ENCODE measurements around the gene BBS10. TPM values are rescaled to one million over a fixed set of nuclear protein-coding genes. Genes with fewer than 3 reads are reported as not detected.

The BBS10 gene
- total RNA-seq, 6 experiments from 2014 or later: 3.6 to 6.2 (median 5.3) TPM

DNA sequence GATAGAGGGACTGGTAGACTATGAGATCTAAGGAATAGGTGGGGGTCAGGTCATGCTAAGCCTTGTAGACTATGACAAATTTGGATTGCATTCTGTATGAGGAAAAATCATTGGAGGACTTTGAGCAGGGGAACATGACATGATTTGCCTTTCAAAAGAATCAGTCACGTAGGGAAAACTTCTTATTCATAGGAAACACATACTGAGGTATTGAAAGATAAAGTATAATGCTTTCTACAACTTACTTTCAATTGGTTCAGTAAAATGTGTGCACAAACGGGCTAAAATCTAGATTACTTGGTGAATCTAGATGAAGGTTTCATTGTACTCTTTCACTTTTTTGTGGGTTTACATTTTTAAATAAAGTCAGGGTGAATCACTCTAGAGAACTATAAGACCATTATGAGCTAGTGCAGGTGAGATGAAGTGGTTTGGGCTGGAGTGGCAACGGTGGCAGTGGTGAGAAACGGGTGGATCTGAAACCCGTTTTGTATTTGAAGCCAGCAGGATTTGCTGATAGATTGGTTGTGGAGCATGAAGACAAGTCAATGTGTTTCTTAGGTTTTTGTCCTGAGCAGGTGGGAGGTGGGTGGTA lies 6.7 kb downstream of the BBS10 start:
- Histone ChIP-seq H3K36me3 (no peaks in the 10 kb centered on the region), H3K4me1 (peaks cover 0 to 10% (median 5%) of the 10 kb centered on the region in 4 donors), H3K4me3 (no peak overlapping the region), H3K27me3 (no peaks in the 10 kb centered on the region), H3K9me3 (no peaks in the 10 kb centered on the region), H3K27ac (no peak overlapping the region)
- WGBS (ENCODE audit: insufficient coverage, low coverage, low lambda C conversion rate, missing lambda C conversion rate): 83% methylated on average over 5 of the region's 5 CpGs
- intact Hi-C loops (cut with DNase I): no loop called here
- no peak for DNase-seq
- ATAC-seq: no peak
- TF ChIP-seq, protein P1, sequence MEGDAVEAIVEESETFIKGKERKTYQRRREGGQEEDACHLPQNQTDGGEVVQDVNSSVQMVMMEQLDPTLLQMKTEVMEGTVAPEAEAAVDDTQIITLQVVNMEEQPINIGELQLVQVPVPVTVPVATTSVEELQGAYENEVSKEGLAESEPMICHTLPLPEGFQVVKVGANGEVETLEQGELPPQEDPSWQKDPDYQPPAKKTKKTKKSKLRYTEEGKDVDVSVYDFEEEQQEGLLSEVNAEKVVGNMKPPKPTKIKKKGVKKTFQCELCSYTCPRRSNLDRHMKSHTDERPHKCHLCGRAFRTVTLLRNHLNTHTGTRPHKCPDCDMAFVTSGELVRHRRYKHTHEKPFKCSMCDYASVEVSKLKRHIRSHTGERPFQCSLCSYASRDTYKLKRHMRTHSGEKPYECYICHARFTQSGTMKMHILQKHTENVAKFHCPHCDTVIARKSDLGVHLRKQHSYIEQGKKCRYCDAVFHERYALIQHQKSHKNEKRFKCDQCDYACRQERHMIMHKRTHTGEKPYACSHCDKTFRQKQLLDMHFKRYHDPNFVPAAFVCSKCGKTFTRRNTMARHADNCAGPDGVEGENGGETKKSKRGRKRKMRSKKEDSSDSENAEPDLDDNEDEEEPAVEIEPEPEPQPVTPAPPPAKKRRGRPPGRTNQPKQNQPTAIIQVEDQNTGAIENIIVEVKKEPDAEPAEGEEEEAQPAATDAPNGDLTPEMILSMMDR (IDR thresholded peaks at IDR 0.05): no peak
- TF ChIP-seq POLR2A (IDR thresholded peaks at IDR 0.05): no peak

DNA sequence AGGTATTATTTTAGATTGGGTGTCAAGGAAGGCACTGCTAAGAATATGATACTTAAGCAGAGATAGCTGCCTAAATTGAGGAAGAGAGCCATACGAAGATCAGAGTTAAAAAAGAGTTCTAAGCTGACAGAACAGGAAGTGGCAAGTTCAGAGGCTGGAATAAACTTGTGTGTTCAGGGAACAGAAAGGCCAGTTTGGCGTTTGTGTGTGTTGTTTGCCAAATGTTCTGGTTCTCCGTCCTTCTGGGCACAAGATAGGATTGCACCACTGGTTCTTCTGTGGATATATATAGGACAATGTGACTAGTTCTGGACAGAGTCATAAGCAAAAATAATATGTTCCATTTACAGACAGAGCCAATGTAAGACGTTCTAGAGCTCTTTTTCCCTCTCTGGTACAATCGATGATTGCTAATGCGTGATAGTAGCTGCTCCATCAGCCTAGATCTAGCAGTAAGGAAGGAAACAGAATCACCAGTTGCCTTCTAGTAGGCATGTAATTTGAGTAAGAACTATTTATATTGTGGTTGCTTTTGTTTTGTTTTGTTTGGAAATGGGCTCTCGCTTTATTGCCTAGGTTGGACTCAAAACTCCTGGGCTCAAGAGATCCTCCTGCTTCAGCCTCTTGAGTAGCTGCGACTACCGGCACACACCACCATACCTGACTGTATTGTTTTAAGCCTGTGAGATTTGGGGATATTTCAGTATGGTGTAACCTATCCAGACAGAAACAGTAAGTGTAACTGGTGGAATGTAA lies 7.4 kb downstream of the BBS10 start:
- H3K4me3 ChIP-seq: no peak overlapping the region
- intact Hi-C loops (cut with DNase I): no loop called here
- H3K27ac ChIP-seq: no peak overlapping the region
- no peak for TF ChIP-seq POLR2A (IDR thresholded peaks at IDR 0.05)
- TF ChIP-seq, protein P1 (IDR thresholded peaks at IDR 0.05): no peak
- H3K9me3 ChIP-seq: no peaks in the 10 kb centered on the region
- peaks cover 0 to 9% (median 3%) of the 10 kb centered on the region in 4 donors for H3K4me1 ChIP-seq
- DNase-seq (no peak), ATAC-seq (peak; percentile 13 to 65 (median 41))
- no peaks in the 10 kb centered on the region for H3K36me3 ChIP-seq
- no peaks in the 10 kb centered on the region for H3K27me3 ChIP-seq
- WGBS (ENCODE audit: insufficient coverage, low coverage, low lambda C conversion rate, missing lambda C conversion rate): 62% methylated on average over 9 of the region's 9 CpGs

DNA sequence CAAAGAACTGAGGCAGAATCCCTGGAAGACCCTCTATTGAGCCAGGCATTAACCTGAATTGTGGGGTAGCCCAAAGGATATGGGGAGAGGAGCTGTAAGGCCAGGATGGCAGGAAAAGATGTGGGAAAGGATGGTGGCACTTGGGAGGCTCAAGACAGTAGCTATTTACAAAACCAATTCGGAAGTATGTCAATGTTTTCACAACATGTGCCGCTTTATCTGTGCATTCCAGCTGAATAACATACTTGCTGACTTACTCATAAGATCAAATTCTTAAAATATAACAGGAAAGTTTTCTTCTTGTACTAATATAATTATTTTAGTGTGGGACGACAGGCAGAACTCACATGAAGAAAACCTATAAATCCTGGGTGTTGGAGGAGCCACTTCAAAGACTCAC lies 10.6 kb downstream of the BBS10 start:
- Histone ChIP-seq H3K27me3 (no peaks in the 10 kb centered on the region), H3K4me3 (no peak overlapping the region), H3K4me1 (no peaks in the 10 kb centered on the region), H3K27ac (no peak overlapping the region), H3K36me3 (no peaks in the 10 kb centered on the region), H3K9me3 (no peaks in the 10 kb centered on the region)
- DNase-seq: no peak
- no peak for TF ChIP-seq POLR2A (IDR thresholded peaks at IDR 0.05)
- TF ChIP-seq, protein P1 (IDR thresholded peaks at IDR 0.05): no peak
- intact Hi-C loops (cut with DNase I): no loop called here
- ATAC-seq: no peak
- WGBS (ENCODE audit: insufficient coverage, low coverage, low lambda C conversion rate, missing lambda C conversion rate): 72% methylated on average over 3 of the region's 3 CpGs

DNA sequence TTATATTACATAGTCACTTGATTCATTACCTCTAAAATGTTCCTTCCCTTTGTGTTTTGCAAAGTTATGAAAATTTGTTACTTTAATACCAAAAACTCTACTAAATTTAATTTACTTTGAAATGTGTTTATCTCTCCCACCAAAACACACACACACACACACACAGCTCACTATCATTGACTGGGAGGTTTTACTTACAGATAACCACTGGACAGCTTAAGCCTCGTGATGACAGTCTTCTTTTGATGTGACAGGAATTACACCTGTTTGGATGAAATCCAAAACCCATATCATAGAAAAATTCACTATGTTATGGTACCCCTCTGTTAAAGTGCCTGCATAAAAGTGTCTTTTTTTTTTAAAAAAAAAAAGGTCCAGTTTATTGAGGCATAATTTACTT lies 15.6 kb downstream of the BBS10 start:
- Histone ChIP-seq H3K4me3 (no peak overlapping the region), H3K27me3 (no peaks in the 10 kb centered on the region), H3K9me3 (no peaks in the 10 kb centered on the region), H3K27ac (no peak overlapping the region), H3K4me1 (no peaks in the 10 kb centered on the region), H3K36me3 (no peaks in the 10 kb centered on the region)
- ATAC-seq (no peak), DNase-seq (no peak)
- WGBS (ENCODE audit: insufficient coverage, low coverage, low lambda C conversion rate, missing lambda C conversion rate): 47% methylated on average over 1 of the region's 1 CpG
- no peak for TF ChIP-seq POLR2A (IDR thresholded peaks at IDR 0.05)
- TF ChIP-seq, protein P1 (IDR thresholded peaks at IDR 0.05): no peak
- intact Hi-C loops (cut with DNase I): no loop called here

Measured in right lobe of liver (tissue), 6 donors.